Adrenal gland (tissue), 5 donors: ENCODE results near the gene TSSK2.

Experiments
- POLR2A ChIP-seq, 2 donors: fragments of 450-650 bp; IDR thresholded peaks; one replicate each; pipeline ENCODE4 v1.6.1; 2017; ENCODE audit warnings: antibody characterized with exemption in 2 of 2, mild to moderate bottlenecking in 2 of 2, moderate library complexity in 1 of 2
- TF ChIP-seq, protein P1 (sequence below), 6 experiments: fragments of 450-650 bp in 4 of 6; fragments of 200-600 bp in 2 of 6; sonication (generic) in 1 of 6; IDR thresholded peaks; 1 replicate in 5 of 6; 2 replicates in 1 of 6; pipeline versions ENCODE4 v1.5.1 to v1.8.0; 2016 to 2021; ENCODE audit warnings: antibody characterized with exemption in 6 of 6, mild to moderate bottlenecking in 2 of 6, moderate library complexity in 1 of 6
- donor health status: DM: no; HTN: no; CAD: no.

DNA sequence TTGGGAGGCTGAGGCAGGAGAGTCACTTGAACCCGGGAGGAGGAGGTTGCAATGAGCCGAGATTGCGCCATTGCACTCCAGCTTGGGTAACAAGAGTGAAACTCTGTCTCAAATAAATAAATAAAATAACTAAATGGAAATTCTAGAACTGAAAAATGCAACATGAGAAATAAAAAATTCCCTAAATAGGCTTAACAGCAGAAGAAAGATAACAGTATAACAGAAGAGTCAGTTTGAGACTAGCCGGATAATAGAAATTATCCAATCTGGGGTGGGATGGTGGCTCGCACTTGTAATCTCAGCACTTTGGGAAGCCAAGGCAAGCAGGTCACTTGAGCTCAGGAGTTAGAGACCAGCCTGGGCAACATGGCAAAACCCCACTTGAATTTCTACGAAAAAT lies 33.3 kb downstream of the TSSK2 start:
- TF ChIP-seq, protein P1, sequence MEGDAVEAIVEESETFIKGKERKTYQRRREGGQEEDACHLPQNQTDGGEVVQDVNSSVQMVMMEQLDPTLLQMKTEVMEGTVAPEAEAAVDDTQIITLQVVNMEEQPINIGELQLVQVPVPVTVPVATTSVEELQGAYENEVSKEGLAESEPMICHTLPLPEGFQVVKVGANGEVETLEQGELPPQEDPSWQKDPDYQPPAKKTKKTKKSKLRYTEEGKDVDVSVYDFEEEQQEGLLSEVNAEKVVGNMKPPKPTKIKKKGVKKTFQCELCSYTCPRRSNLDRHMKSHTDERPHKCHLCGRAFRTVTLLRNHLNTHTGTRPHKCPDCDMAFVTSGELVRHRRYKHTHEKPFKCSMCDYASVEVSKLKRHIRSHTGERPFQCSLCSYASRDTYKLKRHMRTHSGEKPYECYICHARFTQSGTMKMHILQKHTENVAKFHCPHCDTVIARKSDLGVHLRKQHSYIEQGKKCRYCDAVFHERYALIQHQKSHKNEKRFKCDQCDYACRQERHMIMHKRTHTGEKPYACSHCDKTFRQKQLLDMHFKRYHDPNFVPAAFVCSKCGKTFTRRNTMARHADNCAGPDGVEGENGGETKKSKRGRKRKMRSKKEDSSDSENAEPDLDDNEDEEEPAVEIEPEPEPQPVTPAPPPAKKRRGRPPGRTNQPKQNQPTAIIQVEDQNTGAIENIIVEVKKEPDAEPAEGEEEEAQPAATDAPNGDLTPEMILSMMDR (IDR thresholded peaks at IDR 0.05): no peak
- TF ChIP-seq POLR2A (IDR thresholded peaks at IDR 0.05): no peak
